GM18519 (cell line): ENCODE data around the gene RAE1.

Experiments
- ATAC-seq: cut with Tn5 transposase; IDR thresholded peaks from one replicate; pipeline ENCODE4 v1.9.1; 2021; ENCODE audit warnings: mild to moderate bottlenecking, moderate library complexity; ENCODE audit not compliant: unreplicated experiment, low FRiP score

The RAE1 gene

GRCh38 chr20:57398231-57398821 lies 47.3 kb downstream of the RAE1 start:
- ATAC-seq, result peak; percentile 45

- ATAC-seq, result no peak
Measured at GRCh38 chr20:57398901-57399535, 48.0 kb downstream of the RAE1 start.

GRCh38 chr20:57399587-57400155 lies 48.6 kb downstream of the RAE1 start:
- no peak for ATAC-seq

GRCh38 chr20:57400231-57400701 lies 49.2 kb downstream of the RAE1 start:
- no peak for ATAC-seq

GRCh38 chr20:57400821-57401564 lies 49.9 kb downstream of the RAE1 start:
- ATAC-seq, result no peak

- ATAC-seq, result no peak
Measured at GRCh38 chr20:57401565-57401918, 50.5 kb downstream of the RAE1 start.

GRCh38 chr20:57402206-57403125 lies 51.4 kb downstream of the RAE1 start:
- no peak for ATAC-seq

GRCh38 chr20:57403216-57403615 lies 52.2 kb downstream of the RAE1 start:
- ATAC-seq, result no peak

- ATAC-seq, result no peak
Measured at GRCh38 chr20:57404006-57404405, 53.0 kb downstream of the RAE1 start.

- ATAC-seq, result no peak
Measured at GRCh38 chr20:57404419-57405072, 53.5 kb downstream of the RAE1 start.

- ATAC-seq, result no peak
Measured at GRCh38 chr20:57405236-57406016, 54.4 kb downstream of the RAE1 start.

- ATAC-seq, result no peak
Measured at GRCh38 chr20:57407541-57407956, 56.5 kb downstream of the RAE1 start.

GRCh38 chr20:57408131-57408530 lies 57.1 kb downstream of the RAE1 start:
- no peak for ATAC-seq

GRCh38 chr20:57408536-57409233 lies 57.6 kb downstream of the RAE1 start:
- ATAC-seq, result no peak

- no peak for ATAC-seq
Measured at GRCh38 chr20:57409316-57409671, 58.2 kb downstream of the RAE1 start.

- no peak for ATAC-seq
Measured at GRCh38 chr20:57409672-57410397, 58.8 kb downstream of the RAE1 start.

GRCh38 chr20:57410398-57410920 lies 59.4 kb downstream of the RAE1 start:
- ATAC-seq, result no peak

- ATAC-seq, result no peak
Measured at GRCh38 chr20:57410924-57411323, 59.9 kb downstream of the RAE1 start.
